HFFc6 (cell line): Measurements from ENCODE around the gene TULP4. TPM values are rescaled to one million over a fixed set of nuclear protein-coding genes. Genes with fewer than 3 reads are reported as not detected.
A peak's percentile ranks its signal among the peaks of the same experiment; 100 is the strongest.

ENCODE experiments used
- DNase-seq: peaks from one replicate; pipeline ENCODE4 v3.0.0-alpha.2; 2018
- H3K27ac Mint-ChIP-seq: 2 replicates; pipeline ENCODE4 v1.8.0; 2020; ENCODE audit warnings: mild to moderate bottlenecking, mixed read lengths
- H3K27me3 Mint-ChIP-seq: 2 replicates; pipeline ENCODE4 v1.8.0; 2021; ENCODE audit warnings: mild to moderate bottlenecking, moderate library complexity, mixed read lengths; ENCODE audit not compliant: insufficient read depth
- H3K36me3 Mint-ChIP-seq: 2 replicates; pipeline ENCODE4 v1.8.0; 2021; ENCODE audit warnings: low read depth, mixed read lengths
- H3K4me1 Mint-ChIP-seq: 2 replicates; pipeline ENCODE4 v1.8.0; 2020; ENCODE audit warnings: low read depth, mixed read lengths
- H3K4me3 Mint-ChIP-seq: 2 replicates; pipeline ENCODE4 v1.8.0; 2020; ENCODE audit warnings: mild to moderate bottlenecking, moderate library complexity, mixed read lengths
- H3K9me3 Mint-ChIP-seq: 2 replicates; pipeline ENCODE4 v1.8.0; 2020; ENCODE audit warnings: mild to moderate bottlenecking, mixed read lengths
- total RNA-seq, 6 experiments: library from RNA; stranded (reverse); fragmentation: NEBNext Ultra II Directional; extraction: Animal tissue kit (Norgen Biotek cat#: 25700); gene quantifications; 2 replicates in 1 of 6; 3 replicates in 5 of 6; pipeline ENCODE4 v1.2.3, GENCODE V29; 2021
- TF ChIP-seq, protein P1 (sequence below): fragments of 200-600 bp; sonication (generic); IDR thresholded peaks from 2 replicates; pipeline ENCODE4 v1.5.0; 2021; ENCODE audit warnings: antibody characterized with exemption, mild to moderate bottlenecking

The TULP4 gene
- total RNA-seq, 6 experiments from 2014 or later = 48.4 to 55.2 (median 51.8) TPM

DNA sequence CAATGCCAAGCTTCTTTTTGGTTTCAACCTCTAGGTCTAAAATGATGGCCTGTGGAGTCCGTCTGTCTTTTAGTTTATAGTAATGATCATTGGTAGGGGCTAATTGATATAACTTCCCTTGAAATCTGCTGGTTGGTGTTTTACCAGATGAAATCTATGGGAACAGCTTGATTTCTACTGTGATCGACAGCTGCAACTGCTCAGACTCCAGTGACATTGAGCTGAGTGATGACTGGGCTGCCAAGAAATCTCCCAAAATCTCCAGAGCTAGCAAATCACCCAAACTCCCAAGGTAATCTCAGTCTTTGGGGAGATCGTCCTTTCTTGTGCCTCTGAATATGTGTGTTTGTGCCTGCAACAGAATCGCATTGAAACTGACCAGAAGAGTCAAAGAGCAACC is 177.2 kb downstream of the TULP4 start:
- Mint-ChIP-seq H3K4me1 (peaks cover 45% of the 10 kb centered on the region), H3K4me3 (no peak overlapping the region), H3K27me3 (peaks cover 2% of the 10 kb centered on the region; the same call in 1 of the 2 replicates), H3K9me3 (no peaks in the 10 kb centered on the region), H3K27ac (peak overlapping the region; percentile 41; the same call in 1 of the 2 replicates), H3K36me3 (peaks cover 19% of the 10 kb centered on the region)
- no peak for DNase-seq
- TF ChIP-seq, protein P1, sequence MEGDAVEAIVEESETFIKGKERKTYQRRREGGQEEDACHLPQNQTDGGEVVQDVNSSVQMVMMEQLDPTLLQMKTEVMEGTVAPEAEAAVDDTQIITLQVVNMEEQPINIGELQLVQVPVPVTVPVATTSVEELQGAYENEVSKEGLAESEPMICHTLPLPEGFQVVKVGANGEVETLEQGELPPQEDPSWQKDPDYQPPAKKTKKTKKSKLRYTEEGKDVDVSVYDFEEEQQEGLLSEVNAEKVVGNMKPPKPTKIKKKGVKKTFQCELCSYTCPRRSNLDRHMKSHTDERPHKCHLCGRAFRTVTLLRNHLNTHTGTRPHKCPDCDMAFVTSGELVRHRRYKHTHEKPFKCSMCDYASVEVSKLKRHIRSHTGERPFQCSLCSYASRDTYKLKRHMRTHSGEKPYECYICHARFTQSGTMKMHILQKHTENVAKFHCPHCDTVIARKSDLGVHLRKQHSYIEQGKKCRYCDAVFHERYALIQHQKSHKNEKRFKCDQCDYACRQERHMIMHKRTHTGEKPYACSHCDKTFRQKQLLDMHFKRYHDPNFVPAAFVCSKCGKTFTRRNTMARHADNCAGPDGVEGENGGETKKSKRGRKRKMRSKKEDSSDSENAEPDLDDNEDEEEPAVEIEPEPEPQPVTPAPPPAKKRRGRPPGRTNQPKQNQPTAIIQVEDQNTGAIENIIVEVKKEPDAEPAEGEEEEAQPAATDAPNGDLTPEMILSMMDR = no peak

DNA sequence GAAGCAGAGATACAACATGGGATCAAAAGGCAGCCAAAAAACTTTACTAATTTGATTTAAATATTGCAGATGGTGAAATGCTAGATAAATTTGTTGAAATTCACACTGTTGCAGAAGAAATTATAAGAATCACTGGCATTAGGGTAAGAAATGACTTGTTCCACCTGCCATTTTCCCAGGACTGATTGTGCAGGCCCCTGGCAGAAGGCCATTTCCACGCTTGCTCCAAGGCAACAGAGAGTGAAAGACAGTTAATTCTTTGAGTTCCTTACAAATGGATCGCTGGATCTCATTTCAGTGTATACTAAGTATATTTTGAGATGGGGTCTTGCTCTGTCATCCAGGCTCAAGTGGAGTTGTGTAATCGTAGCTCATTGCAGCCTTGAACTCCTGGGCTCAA is 180.6 kb downstream of the TULP4 start:
- peaks cover 17% of the 10 kb centered on the region for H3K36me3 Mint-ChIP-seq
- H3K27me3 Mint-ChIP-seq = peaks cover 2% of the 10 kb centered on the region; the same call in 1 of the 2 replicates
- no peak overlapping the region for H3K4me3 Mint-ChIP-seq
- no peaks in the 10 kb centered on the region for H3K9me3 Mint-ChIP-seq
- H3K27ac Mint-ChIP-seq = no peak overlapping the region
- DNase-seq = no peak
- TF ChIP-seq, protein P1 = no peak
- peaks cover 15% of the 10 kb centered on the region for H3K4me1 Mint-ChIP-seq

DNA sequence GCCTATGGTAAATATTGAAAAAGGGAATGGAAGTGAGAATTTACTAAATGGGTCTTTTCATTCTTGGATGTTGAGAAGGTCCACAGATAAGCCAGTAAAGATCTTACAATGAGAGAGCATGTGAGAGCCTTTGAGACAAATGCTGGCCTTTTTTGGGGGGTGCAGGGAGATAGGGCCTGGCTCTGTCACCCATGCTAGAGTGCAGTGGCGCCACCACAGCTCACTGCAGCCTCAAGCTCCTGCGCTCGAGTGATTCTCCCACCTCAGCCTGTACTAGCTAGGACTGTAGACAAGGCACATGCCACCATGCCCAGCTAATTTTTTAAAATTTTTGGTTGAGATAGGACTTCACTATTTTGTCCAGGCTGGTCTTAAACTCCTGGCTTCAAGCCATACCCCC is 184.4 kb downstream of the TULP4 start:
- Mint-ChIP-seq H3K4me1 (peaks cover 17% of the 10 kb centered on the region), H3K9me3 (no peaks in the 10 kb centered on the region), H3K27ac (no peak overlapping the region), H3K36me3 (peaks cover 21% of the 10 kb centered on the region), H3K27me3 (peaks cover 2% of the 10 kb centered on the region; the same call in 1 of the 2 replicates), H3K4me3 (no peak overlapping the region)
- DNase-seq = no peak
- TF ChIP-seq, protein P1 = no peak

DNA sequence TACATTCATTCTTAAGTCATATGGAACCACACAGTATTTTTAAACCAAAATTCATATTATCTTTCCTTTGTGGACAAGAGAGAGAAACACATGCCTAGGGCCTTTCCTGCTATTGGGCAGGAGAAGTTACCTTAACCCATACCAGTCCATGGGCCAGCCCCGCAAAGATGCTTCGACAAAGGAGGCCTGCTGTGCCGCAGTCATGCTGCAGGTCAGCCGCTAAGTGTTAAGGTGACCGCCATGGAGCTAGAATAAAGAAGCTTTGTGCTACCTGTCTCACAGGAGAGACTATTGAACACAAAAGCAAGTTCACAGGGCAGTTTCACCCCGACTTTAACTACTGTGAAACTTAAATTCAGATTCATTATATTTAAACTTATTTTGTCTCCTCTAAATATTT is 185.4 kb downstream of the TULP4 start:
- Mint-ChIP-seq H3K4me1 (peaks cover 17% of the 10 kb centered on the region), H3K4me3 (no peak overlapping the region), H3K27me3 (peaks cover 2% of the 10 kb centered on the region; the same call in 1 of the 2 replicates), H3K9me3 (no peaks in the 10 kb centered on the region), H3K36me3 (peaks cover 16% of the 10 kb centered on the region), H3K27ac (no peak overlapping the region)
- no peak for DNase-seq
- TF ChIP-seq, protein P1 = no peak

DNA sequence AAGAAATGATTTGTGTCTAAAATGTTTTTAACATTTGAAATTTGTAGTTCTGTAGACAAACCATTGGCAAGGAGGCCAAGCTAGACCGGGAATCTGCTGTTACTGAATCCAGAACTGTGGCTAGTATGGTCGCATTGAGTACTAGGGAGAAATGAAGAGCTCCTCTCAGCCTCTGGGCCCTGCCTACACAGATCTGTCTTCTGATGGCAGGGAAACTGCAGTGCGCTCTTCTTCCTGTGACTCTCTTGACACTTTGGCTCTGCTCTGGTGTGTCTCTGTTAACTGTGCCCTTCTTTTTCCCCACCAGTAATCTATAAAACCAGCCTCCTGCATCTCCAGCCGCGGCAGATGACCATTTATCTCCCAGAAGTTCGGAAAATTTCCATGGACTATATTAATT is 186.1 kb downstream of the TULP4 start:
- TF ChIP-seq, protein P1 = no peak
- peaks cover 17% of the 10 kb centered on the region for H3K4me1 Mint-ChIP-seq
- no peak for DNase-seq
- H3K27ac Mint-ChIP-seq = no peak overlapping the region
- H3K27me3 Mint-ChIP-seq = peaks cover 2% of the 10 kb centered on the region; the same call in 1 of the 2 replicates
- H3K4me3 Mint-ChIP-seq = no peak overlapping the region
- peaks cover 16% of the 10 kb centered on the region for H3K36me3 Mint-ChIP-seq
- no peaks in the 10 kb centered on the region for H3K9me3 Mint-ChIP-seq

DNA sequence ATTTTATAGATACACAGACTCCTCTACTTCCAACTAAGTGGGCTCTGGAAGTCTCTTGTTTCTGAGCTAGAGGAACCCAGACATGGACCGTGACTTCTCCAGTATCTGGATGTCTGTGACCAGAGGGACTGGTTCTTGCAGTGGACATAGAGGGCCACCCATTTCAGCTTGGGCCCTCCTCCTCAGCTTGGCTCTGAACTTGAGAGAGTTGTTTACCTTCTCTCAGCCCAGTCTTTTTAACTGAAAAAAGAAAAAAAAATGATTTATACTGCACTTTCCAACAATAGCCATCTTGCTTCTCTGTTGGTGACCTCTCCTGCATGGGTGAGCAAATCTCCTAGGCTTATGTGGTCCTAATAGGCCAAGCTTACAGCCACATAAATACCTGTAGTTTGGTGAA is 187.3 kb downstream of the TULP4 start:
- Mint-ChIP-seq H3K27ac (peak overlapping the region; percentile 55), H3K36me3 (peaks cover 14% of the 10 kb centered on the region)

More for the DNA sequence above, 187.3 kb downstream of the TULP4 start:
- peak overlapping the region; percentile 24; the same call in 1 of the 2 replicates for H3K4me3 Mint-ChIP-seq
- no peaks in the 10 kb centered on the region for H3K27me3 Mint-ChIP-seq
- no peaks in the 10 kb centered on the region for H3K9me3 Mint-ChIP-seq
- DNase-seq = no peak
- TF ChIP-seq, protein P1 = no peak
- H3K4me1 Mint-ChIP-seq = peaks cover 17% of the 10 kb centered on the region
